OCI-LY3 (cell line): Measurements from ENCODE around the gene MRAP.

Experiments
- H2AFZ ChIP-seq: fragments of 200-600, 300-600 bp; shearing (Covaris generic); 2 replicates; pipeline ENCODE4 v1.6.0; 2014; ENCODE audit warnings: antibody characterized with exemption, low read depth, low read length
- H3K27ac ChIP-seq: fragments of 200-600, 300-600 bp; sonication (generic); 2 replicates; pipeline ENCODE4 v1.5.1; 2014; ENCODE audit warnings: mild to moderate bottlenecking, low read length, moderate library complexity, mixed read lengths
- H3K27me3 ChIP-seq: fragments of 200-600, 300-600 bp; sonication (generic); 2 replicates; pipeline ENCODE4 v1.6.1; 2014; ENCODE audit warnings: low read depth, low read length, mixed read lengths
- H3K36me3 ChIP-seq: fragments of 200-600, 300-600 bp; sonication (generic); replicated peaks from 2 replicates; pipeline ENCODE3; 2014; ENCODE audit warnings: low read depth, low read length, mixed read lengths
- H3K4me1 ChIP-seq: fragments of 300-600, 200-600 bp; sonication (generic); 2 replicates; pipeline ENCODE4 v1.6.1; 2014; ENCODE audit warnings: low read length, mixed read lengths
- H3K4me2 ChIP-seq: fragments of 200-600, 300-600 bp; sonication (generic); 2 replicates; pipeline ENCODE4 v1.6.1; 2014; ENCODE audit warnings: low read length, mixed read lengths
- H3K4me3 ChIP-seq: fragments of 300-600, 200-600 bp; sonication (generic); 2 replicates; pipeline ENCODE4 v1.5.1; 2014; ENCODE audit warnings: antibody characterized with exemption, mild to moderate bottlenecking, low read length, moderate library complexity
- H3K79me2 ChIP-seq: fragments of 300-600, 200-600 bp; shearing (Covaris generic); 2 replicates; pipeline ENCODE4 v1.6.1; 2014; ENCODE audit warnings: mild to moderate bottlenecking, low read length, mixed read lengths
- H3K9ac ChIP-seq: fragments of 300-600, 200-600 bp; shearing (Covaris generic); 2 replicates; pipeline ENCODE4 v1.6.0; 2014; ENCODE audit warnings: mild to moderate bottlenecking, low read length, moderate library complexity
- H3K9me3 ChIP-seq: fragments of 200-600, 300-600 bp; shearing (Covaris generic); 2 replicates; pipeline ENCODE4 v1.6.1; 2014; ENCODE audit warnings: low read length, mixed read lengths; ENCODE audit not compliant: insufficient read depth
- H4K20me1 ChIP-seq: fragments of 200-600, 300-600 bp; sonication (generic); 2 replicates; pipeline ENCODE4 v1.6.1; 2016; ENCODE audit warnings: low read length, mixed read lengths; ENCODE audit not compliant: insufficient read depth
- CTCF ChIP-seq: fragments of 200-600, 300-600 bp; sonication (generic); IDR thresholded peaks from 2 replicates; pipeline ENCODE4 v1.5.1; 2014; ENCODE audit warnings: antibody characterized with exemption, low read length, low read depth
- EZH2phosphoT487 ChIP-seq: fragments of 200-600 bp; shearing (Covaris generic); IDR thresholded peaks from 2 replicates; pipeline ENCODE4 v1.6.1; 2018; ENCODE audit warnings: antibody characterized with exemption, mixed run types, low read depth

The MRAP gene

DNA sequence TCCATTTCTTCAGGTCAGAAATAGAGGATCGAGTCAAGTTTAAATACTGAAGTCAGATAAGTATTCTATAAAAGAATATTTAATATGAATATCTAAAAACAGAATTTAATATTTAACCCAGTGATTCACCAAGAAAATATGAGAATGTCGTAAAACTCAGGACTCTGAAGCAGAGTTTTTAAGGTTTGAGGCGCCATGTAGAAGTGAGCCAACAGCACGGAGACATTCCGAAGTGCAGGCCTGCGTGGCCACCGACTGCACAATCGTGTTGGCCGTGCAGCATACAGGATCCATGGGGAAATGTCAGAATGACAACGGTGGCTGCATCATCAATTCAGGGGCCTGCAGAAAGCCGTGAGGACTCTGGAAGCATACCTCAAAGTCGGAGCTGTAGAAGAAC, 23.4 kb downstream of the MRAP start:
- Histone ChIP-seq H3K4me2 (no peak overlapping the region), H3K27ac (no peak overlapping the region), H3K36me3 (peaks cover 37% of the 10 kb centered on the region), H4K20me1 (no peaks in the 10 kb centered on the region), H3K9ac (no peak overlapping the region), H3K9me3 (no peaks in the 10 kb centered on the region), H3K4me3 (no peak overlapping the region), H3K79me2 (no peaks in the 10 kb centered on the region), H3K4me1 (no peaks in the 10 kb centered on the region), H3K27me3 (no peaks in the 10 kb centered on the region), H2AFZ (no peak overlapping the region)
- TF ChIP-seq EZH2phosphoT487 (no peak), CTCF (no peak)

- Histone ChIP-seq H3K27ac (no peak overlapping the region), H3K4me2 (no peak overlapping the region), H3K79me2 (no peaks in the 10 kb centered on the region), H3K9me3 (no peaks in the 10 kb centered on the region), H3K4me1 (no peaks in the 10 kb centered on the region), H3K4me3 (no peak overlapping the region), H3K9ac (no peak overlapping the region), H2AFZ (no peak overlapping the region), H4K20me1 (no peaks in the 10 kb centered on the region), H3K27me3 (no peaks in the 10 kb centered on the region), H3K36me3 (peaks cover 38% of the 10 kb centered on the region)
- no peak for TF ChIP-seq CTCF
- no peak for TF ChIP-seq EZH2phosphoT487
Observed at GRCh38 chr21:32322676-32323075, 24.0 kb downstream of the MRAP start.

DNA sequence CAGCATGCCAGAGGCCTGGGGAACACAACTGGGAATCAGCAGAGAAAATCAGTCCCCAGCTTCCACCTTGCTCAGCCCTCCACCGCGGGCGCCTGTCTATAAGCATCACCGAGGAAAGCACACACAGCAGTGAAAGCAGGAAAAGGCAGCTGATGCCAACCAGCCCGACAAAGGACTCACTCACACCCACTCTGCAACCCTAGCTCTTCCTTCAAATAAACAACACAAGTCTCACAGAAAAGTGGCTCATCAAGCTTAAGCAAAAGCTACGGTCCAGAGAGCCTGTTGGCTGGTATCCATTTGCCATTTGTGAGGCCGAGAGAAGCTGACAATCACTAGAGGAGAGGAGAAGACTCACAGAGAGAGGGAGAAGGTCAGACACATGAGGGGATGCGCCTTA, 27.1 kb downstream of the MRAP start:
- no peaks in the 10 kb centered on the region for H3K27me3 ChIP-seq
- H4K20me1 ChIP-seq = no peaks in the 10 kb centered on the region
- no peak overlapping the region for H3K27ac ChIP-seq
- no peak overlapping the region for H3K4me3 ChIP-seq
- H3K4me1 ChIP-seq = no peaks in the 10 kb centered on the region
- no peak overlapping the region for H2AFZ ChIP-seq
- peaks cover 48% of the 10 kb centered on the region for H3K36me3 ChIP-seq
- TF ChIP-seq EZH2phosphoT487 (no peak), CTCF (no peak)
- no peaks in the 10 kb centered on the region for H3K79me2 ChIP-seq
- H3K9me3 ChIP-seq = no peaks in the 10 kb centered on the region
- no peak overlapping the region for H3K9ac ChIP-seq
- no peak overlapping the region for H3K4me2 ChIP-seq

DNA sequence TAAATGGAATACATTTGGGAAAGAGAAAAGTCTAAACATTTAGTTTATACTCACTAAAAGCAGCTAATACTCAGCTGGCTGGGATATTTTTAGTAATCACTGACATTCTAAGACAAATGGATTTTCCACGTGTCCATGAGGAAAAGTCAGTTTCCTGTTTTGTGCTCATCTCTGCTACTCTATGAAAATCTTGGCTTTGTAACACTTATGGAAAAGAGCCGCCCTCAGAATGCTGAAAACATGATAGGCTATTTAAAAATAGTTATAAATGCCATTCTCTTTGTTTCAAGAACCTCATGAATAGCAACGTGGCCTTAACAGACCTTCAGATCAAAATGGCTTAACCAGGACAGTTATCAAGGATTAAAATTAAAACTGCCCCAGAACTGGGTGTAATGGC, 29.9 kb downstream of the MRAP start:
- Histone ChIP-seq H3K4me2 (no peak overlapping the region), H4K20me1 (no peaks in the 10 kb centered on the region), H2AFZ (no peak overlapping the region), H3K9me3 (no peaks in the 10 kb centered on the region), H3K27ac (no peak overlapping the region), H3K9ac (no peak overlapping the region), H3K79me2 (no peaks in the 10 kb centered on the region), H3K36me3 (peaks cover 58% of the 10 kb centered on the region), H3K4me1 (no peaks in the 10 kb centered on the region), H3K27me3 (no peaks in the 10 kb centered on the region), H3K4me3 (no peak overlapping the region)
- no peak for TF ChIP-seq EZH2phosphoT487
- no peak for TF ChIP-seq CTCF
